GM23338 (cell line): ENCODE data around the gene NHS.

ENCODE experiments used
- CREB1 ChIP-seq: fragments of 250-450 bp; sonication (Bioruptor Pico); IDR thresholded peaks from 2 replicates; pipeline ENCODE4 v1.5.0; 2020; ENCODE audit warnings: low read depth, mild to moderate bottlenecking, moderate library complexity
- EZH2 ChIP-seq: fragments of 200-600 bp; sonication (generic); IDR thresholded peaks from one replicate; pipeline ENCODE4 v1.8.0; 2017; ENCODE audit warnings: antibody characterized with exemption, mild to moderate bottlenecking, low read depth; ENCODE audit not compliant: unreplicated experiment
- EZH2phosphoT487 ChIP-seq: fragments of 200-600 bp; sonication (generic); IDR thresholded peaks from one replicate; pipeline ENCODE4 v1.8.1; 2018; ENCODE audit warnings: antibody characterized with exemption; ENCODE audit not compliant: unreplicated experiment
- JUNB ChIP-seq: IDR thresholded peaks from one replicate; pipeline ENCODE4 v1.6.1; 2016; ENCODE audit warnings: antibody characterized with exemption; ENCODE audit not compliant: unreplicated experiment
- NANOG ChIP-seq: IDR thresholded peaks from 2 replicates; pipeline ENCODE4 v1.6.1; 2016; ENCODE audit warnings: antibody characterized with exemption, borderline replicate concordance
- POLR2AphosphoS5 ChIP-seq: IDR thresholded peaks from 2 replicates; pipeline ENCODE4 v1.6.1; 2016; ENCODE audit warnings: antibody characterized with exemption, low read depth
- STAT1 ChIP-seq: IDR thresholded peaks from one replicate; pipeline ENCODE4 v1.6.1; 2016; ENCODE audit warnings: antibody characterized with exemption; ENCODE audit not compliant: unreplicated experiment
- ZNF114 ChIP-seq: fragments of 250-450 bp; sonication (Bioruptor Pico); IDR thresholded peaks from 2 replicates; pipeline ENCODE4 v1.5.0; 2020; ENCODE audit warnings: mild to moderate bottlenecking, moderate library complexity
- ZNF331 ChIP-seq: fragments of 250-450 bp; sonication (Bioruptor Pico); IDR thresholded peaks from 2 replicates; pipeline ENCODE4 v1.5.0; 2020; ENCODE audit warnings: low read depth, mild to moderate bottlenecking, moderate library complexity
- TF ChIP-seq, protein P1 (sequence below), 2 experiments: fragments of 200-600 bp in 1 of 2; sonication (generic) in 1 of 2; conservative IDR thresholded peaks; 2 replicates each; pipeline versions ENCODE4 v1.5.1 to v1.6.1; 2016 to 2017; ENCODE audit warnings: antibody characterized with exemption in 2 of 2, low read depth in 2 of 2, mild to moderate bottlenecking in 2 of 2, moderate library complexity in 1 of 2
- TF ChIP-seq, protein P2 (sequence below): IDR thresholded peaks from one replicate; pipeline ENCODE4 v1.6.1; 2018; ENCODE audit warnings: antibody characterized with exemption; ENCODE audit not compliant: unreplicated experiment

DNA sequence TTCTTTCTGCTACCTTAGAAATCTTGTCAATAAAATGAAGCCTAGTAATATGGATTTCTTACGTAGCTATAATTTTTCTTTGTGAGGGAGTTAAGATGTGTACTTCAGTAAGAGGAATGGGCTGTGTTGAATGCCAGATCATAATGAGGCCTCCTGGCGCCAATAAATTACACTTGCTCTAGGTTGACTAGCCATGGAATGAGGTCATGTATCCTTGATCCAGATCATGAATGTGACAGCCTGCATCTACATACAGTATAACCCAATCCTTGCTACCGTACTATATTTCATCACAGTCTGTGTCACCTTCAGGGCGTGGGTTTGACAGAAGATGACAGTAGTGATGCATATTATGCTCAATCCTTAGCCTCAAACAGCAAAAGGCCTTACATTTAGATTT is 36.2 kb downstream of the NHS start:
- TF ChIP-seq, protein P1, sequence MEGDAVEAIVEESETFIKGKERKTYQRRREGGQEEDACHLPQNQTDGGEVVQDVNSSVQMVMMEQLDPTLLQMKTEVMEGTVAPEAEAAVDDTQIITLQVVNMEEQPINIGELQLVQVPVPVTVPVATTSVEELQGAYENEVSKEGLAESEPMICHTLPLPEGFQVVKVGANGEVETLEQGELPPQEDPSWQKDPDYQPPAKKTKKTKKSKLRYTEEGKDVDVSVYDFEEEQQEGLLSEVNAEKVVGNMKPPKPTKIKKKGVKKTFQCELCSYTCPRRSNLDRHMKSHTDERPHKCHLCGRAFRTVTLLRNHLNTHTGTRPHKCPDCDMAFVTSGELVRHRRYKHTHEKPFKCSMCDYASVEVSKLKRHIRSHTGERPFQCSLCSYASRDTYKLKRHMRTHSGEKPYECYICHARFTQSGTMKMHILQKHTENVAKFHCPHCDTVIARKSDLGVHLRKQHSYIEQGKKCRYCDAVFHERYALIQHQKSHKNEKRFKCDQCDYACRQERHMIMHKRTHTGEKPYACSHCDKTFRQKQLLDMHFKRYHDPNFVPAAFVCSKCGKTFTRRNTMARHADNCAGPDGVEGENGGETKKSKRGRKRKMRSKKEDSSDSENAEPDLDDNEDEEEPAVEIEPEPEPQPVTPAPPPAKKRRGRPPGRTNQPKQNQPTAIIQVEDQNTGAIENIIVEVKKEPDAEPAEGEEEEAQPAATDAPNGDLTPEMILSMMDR (conservative IDR thresholded peaks at IDR 0.05; ENCODE audit: low read depth in 2 of 2), result no peak
- TF ChIP-seq EZH2 (no peak), POLR2AphosphoS5 (no peak), NANOG (no peak), EZH2phosphoT487 (no peak), ZNF114 (CRISPR knock-in tag) (no peak), JUNB (no peak), CREB1 (CRISPR knock-in tag) (no peak), ZNF331 (CRISPR knock-in tag) (no peak), STAT1 (no peak)
- TF ChIP-seq, protein P2, sequence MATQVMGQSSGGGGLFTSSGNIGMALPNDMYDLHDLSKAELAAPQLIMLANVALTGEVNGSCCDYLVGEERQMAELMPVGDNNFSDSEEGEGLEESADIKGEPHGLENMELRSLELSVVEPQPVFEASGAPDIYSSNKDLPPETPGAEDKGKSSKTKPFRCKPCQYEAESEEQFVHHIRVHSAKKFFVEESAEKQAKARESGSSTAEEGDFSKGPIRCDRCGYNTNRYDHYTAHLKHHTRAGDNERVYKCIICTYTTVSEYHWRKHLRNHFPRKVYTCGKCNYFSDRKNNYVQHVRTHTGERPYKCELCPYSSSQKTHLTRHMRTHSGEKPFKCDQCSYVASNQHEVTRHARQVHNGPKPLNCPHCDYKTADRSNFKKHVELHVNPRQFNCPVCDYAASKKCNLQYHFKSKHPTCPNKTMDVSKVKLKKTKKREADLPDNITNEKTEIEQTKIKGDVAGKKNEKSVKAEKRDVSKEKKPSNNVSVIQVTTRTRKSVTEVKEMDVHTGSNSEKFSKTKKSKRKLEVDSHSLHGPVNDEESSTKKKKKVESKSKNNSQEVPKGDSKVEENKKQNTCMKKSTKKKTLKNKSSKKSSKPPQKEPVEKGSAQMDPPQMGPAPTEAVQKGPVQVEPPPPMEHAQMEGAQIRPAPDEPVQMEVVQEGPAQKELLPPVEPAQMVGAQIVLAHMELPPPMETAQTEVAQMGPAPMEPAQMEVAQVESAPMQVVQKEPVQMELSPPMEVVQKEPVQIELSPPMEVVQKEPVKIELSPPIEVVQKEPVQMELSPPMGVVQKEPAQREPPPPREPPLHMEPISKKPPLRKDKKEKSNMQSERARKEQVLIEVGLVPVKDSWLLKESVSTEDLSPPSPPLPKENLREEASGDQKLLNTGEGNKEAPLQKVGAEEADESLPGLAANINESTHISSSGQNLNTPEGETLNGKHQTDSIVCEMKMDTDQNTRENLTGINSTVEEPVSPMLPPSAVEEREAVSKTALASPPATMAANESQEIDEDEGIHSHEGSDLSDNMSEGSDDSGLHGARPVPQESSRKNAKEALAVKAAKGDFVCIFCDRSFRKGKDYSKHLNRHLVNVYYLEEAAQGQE, result no peak
